HG02852 (cell line): ENCODE data around the gene ASB2.

Source experiments
- ATAC-seq: cut with Tn5 transposase; IDR thresholded peaks from one replicate; pipeline ENCODE4 v1.9.1; 2021; ENCODE audit warnings: mild to moderate bottlenecking, moderate library complexity; ENCODE audit not compliant: unreplicated experiment

The ASB2 gene

DNA sequence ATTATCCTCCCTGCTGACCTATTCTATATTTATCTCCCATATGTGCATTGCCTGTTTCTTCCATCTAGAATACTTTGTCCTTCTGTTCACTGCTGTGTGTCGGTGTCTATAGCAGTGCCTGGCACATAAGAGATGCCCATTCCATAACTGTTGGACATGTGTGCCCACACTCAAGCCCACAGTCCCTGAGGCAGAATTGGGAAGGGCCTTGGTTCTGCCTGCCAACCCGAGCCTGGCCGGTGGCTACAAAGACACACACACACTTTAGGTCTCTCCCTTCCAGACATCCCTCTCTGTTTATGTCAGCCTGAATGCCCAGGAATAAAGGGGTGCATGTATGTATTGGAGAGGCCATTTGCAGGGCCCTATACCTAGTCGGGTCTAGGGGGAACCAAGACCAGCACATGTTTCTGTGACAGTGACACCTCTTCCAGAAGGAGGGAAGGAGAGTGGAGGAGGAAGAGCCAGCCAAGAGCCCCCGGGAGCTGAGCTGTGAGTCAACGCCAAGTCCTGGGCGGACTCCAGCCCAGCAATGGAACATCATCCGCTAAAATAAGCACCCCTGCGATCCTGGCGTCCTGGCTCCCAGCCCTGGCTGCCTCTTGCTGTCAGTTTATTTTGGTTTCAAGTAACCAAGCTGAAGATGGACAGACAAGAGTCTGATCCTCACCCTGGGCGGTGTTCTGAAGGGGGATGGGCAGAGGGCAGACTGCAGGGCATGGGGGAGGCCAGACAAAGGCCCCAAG is 4.3 kb upstream of the ASB2 start:
- ATAC-seq = no peak

DNA sequence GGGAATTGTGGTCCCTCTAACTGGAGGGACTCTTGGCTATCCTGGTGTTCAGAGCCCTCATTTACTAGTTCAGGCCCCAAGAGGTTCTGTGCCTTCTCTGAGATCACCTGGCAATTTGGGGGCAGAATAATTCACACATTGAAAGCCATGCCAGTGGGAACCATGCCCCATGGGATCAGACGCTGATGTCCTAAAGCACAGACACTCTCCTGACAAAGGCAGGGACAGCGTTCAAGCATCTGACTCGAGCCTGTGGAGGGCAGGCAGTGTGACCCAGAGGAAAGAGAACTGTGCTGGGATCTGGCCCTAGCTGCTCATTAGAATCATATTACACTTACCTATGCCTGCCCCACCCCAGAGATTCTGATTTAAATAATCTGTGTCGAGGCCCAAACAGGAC is 2.4 kb upstream of the ASB2 start:
- no peak for ATAC-seq

DNA sequence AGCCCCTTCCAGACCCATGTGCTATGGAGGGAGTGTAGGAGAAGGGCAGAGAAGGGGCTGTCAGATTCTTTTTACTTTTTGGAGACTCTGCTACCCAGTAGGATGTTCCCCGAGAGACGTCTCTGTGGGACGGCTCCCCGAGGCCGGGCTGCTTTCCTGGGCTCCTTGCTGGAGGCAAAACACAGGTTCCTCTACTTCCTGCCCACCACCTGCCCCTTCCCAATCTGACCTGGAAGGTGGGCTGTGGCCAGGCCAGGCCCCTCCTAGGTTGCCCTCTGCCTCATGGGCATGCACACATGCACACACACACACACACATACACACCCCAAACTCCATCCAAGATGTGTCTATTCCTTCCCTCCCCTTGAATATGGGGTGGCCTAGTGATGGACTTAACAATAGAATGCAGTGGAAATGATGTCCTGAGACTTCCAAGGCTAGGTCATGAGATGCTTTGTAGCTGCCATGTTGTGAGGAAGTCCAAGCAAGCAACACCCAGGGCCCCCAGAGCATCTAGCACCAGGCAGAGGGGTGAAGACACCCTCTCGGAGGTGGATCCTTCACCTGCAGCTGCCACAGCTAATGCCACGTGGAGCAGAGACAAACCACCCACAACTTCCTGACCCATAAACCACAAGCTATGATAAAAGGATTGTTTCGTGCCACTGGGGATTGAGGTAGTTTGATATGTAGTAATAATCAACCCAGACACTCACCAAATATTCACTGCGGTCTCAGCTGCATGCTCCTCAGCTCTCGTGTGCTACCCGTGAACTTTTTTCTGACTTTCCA is 1.6 kb upstream of the ASB2 start:
- ATAC-seq = peak; percentile 26

DNA sequence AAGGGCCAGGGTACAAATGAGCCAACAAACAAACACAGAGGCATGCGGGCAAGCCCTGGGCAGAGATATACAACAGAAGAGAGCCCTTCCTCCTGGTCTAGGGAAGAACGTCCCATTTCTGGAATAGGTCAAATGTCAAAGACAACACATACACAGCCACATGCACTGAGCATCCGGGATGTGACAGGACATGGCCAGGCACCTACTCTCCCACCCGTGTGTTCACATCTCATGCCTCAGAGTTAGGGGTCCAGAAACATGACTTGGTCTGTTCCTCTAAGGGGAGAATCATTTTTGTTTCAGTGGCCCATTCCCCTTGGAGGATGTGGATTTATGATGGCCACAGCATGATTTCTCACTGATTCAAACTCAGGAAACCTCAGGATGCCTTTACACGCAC is 801 bp upstream of the ASB2 start:
- no peak for ATAC-seq

DNA sequence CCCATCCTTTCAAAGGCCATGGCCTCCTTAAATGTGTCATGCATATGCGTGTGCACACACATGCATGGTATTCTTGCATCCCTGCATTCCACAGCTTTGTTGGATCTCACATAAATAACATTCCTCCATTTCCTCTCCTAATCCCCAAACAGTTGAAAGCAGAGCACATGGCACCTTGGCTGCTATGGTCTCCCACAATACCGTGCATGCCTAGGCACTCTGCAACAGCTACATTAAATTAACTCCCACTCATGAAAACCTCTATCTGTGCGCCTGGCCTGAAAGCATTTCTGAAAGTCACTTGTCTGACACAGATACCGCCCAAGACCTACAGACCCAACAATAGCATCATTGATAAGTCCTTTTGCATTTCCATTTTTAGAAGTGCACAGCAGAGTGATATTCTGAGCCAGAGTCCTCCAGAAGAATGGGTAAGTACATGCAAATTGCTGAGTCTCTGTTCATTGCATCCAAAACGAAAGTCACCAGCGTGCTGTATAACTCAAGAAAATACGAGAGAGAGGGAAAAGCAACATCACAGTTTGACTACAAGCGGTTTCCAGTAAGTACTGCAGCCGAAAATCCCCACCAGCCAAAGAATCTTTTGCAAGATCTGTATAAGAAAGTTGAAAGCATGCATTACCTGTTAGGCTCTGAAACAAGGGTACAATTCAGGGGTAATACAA is 436 bp downstream of the ASB2 start:
- ATAC-seq = peak; percentile 67

DNA sequence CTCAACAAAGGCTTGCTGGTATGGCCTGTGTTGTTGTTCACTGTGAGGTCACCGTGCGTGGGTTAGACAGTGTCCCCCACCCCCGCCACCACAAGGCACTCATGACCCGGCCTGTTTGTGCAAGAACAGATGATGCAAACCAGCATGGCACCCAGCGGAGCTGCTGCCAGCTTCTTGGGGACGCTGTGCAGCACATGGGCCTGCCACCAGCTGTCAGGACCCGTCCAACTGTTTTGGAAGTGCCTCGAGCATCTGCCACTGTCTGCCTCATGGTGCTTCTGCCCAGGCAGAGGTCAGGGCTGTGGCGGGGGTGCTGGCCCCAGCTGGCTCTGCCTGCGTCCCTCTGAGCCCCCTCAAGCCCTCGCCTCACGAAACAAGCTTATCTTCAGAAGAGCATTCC is 1.5 kb downstream of the ASB2 start:
- ATAC-seq = no peak

DNA sequence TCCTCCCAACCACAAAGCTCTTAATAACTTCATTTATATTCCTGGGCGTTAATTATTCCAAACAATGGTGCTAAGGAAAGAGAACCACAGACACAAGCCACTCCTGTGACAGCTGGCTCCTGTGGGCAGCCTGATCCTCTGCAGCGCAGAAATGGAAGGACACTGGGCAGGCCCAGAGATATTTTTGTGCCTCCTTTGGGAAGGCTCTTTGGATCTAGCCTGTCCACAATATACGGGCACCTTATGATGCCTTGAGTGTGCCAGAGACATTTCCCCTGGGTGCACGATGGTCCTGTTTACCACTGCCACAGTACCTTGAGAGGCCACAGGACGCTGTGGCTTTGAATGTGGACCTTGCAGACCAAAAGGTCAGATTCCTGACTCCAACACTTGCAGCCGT is 2.1 kb downstream of the ASB2 start:
- no peak for ATAC-seq

DNA sequence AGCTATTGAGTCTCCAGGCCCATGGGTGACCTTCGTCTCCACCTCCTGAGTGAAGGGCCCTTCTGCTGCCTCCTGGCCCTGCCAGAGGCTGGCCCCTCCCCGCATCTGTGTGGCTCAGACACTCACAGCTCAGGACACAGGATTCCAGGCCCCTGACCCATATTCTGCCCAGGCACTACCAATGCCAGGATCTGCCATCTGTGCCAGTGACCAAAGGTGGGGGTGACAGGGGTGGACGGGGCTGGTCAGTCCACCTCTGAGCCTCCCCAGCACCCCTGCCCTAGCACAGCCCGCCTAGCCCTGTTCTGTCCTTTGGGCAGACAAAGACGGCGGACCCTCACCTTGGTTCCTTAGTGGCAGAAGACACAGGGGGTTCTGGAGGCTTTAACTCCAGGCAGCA is 2.8 kb downstream of the ASB2 start:
- ATAC-seq = no peak

DNA sequence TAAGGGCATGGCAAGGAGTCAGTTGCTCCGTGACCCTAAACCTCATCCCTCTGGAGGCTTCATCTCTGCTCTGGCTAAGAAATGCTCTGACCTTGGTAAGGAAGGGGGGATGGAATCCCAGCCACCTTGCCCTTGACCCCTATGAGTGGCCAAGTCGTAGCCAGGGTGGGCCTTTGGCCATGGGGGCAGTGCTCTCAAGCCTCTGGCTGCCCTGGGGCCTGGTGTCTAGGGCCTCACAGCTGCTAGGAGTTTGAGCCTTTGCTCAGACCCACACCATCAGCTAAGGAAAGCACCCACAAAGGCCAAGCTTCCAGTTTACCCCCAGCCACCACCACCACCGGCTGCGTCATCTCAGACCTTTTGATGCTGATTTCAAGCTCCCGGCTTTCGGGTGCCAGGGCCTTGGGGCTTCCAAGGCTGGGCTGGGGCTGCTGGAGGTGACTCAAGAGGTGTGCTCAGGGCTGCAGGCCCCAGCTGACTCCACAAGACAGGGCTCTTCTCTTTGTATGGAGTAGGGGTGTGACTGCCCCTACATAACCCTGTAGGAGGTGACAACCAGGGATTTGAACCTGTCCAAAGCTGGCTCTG is 3.7 kb downstream of the ASB2 start:
- no peak for ATAC-seq

DNA sequence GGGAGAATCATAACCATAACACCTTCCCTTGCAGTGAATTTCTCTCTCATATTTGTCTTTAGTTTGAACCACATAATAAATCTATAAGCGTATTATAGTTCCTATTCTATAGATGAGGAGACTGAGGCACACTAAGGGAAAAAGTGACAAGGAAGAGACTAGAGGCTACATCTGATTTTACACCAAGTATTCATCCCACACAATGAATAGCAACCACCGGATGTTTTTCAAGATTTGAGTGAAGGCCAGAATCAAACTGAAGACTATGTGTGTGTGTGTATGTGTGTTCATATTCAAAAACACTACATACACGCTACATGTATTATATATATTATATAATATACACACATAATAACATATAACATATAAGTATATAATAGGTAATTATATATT is 4.7 kb downstream of the ASB2 start:
- no peak for ATAC-seq

DNA sequence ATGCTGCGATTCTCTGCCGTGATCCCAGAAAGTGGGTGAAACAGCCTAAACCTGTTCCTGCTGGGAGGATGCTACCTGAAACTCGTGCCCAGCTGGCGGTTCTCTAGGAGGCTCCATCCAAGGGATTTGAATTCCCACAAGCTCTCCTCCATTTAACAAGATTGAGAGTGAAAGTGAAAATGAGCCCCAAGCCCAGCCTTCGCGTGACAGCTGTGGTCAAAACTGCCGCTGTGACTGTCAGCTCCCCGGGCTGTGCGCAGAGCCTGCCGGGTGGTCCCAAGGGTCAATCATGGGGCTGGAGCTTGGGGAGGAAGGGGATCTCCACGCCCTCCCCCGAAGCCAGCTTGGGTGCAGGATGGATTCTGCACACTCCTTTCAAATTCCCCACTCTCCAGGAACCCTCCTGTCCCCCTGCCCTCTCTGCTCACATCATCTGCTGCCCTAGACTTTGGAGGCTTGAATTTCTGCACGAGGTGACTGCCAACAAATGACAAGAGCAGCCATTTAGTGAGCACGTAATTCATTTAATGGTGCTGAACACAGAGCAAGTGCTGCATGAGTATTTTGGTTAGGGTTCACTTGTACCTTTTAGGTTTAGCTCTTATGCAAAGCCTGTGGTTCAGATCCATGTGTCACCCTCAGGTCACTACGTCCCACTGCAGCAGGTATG is 5.3 kb downstream of the ASB2 start:
- ATAC-seq = peak; percentile 35

DNA sequence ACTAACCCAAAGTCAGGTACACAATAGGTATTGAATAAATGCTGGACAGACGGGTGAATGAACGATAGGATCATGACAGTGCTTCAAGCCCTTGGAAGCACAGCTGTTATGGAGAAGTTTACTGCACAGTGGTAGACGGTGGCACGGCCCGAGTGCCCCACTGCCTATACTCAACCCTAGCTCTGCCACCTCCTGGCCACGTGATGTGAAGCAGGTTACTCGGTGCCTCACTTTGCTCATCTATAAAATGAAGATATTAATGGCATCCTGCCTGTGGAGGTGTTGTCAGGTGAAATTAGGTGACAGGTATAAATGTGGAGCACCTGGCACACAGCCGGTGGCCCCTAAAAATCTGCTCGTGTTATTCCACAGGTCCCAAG is 5.8 kb downstream of the ASB2 start:
- ATAC-seq = no peak

DNA sequence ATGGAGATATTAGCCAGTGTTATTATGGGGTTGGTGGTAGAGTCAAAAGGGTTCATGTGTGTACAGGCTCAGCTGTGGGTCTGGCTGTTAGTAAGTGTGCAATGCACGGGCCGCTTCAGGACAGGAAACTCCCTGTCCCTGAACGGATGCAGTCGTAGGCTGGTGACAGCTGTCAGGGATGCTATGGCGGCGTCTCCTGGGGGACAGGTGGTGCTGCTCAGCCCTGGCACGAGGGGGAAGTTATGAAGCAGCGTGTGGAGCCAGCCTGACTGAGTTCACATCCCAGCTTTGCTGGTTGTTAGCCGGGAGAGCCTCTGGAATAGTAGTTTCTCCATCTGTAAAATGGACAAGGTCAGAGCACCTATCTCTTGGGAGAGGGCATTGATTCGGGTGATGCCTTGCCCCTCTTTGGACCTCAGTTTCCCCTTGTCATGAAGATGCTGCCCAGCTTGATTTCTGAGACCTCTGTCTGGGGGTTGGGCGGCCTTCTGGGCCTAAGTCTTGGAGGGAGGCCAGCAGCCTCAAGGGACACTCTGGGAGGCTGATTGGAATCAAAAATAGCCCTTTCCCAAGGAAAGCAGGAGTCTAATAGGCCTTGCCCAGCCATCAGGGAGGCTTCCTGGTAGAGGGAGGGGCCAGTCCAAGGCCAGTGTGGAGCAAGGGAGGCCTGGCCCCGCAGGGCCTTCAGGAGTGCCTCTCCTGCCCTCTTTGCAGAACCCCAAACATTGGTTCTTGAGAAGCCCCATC is 7.1 kb downstream of the ASB2 start:
- no peak for ATAC-seq

DNA sequence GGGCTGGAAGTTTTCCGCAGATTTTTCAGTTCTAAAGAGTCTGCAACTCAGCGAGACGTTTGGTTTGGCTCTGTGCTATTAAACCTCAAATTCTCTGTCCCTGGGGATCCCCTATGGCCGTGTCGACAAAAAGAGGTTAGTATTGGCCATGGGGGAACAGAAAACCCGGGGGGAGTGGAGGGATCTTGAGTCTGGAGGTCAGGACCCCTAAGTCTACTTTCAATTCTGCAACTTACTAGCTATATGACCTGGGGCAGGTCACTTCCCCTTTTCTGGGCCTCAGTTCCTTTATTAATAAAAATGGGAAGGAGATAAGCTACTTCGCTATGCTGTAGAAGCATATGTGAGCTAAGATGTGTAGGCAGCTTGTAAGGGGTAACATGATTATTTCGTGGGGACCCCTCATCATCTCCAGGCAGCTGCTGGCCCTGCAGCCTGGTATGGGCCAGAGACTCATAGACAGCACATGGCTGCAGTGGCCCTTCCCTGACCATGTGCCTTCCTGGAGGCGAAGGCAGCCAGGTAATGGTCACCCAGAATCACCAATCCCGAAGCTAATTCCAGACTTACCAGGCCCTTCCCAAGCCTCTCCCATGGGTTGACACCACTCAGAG is 8.6 kb downstream of the ASB2 start:
- ATAC-seq = peak; percentile 36

DNA sequence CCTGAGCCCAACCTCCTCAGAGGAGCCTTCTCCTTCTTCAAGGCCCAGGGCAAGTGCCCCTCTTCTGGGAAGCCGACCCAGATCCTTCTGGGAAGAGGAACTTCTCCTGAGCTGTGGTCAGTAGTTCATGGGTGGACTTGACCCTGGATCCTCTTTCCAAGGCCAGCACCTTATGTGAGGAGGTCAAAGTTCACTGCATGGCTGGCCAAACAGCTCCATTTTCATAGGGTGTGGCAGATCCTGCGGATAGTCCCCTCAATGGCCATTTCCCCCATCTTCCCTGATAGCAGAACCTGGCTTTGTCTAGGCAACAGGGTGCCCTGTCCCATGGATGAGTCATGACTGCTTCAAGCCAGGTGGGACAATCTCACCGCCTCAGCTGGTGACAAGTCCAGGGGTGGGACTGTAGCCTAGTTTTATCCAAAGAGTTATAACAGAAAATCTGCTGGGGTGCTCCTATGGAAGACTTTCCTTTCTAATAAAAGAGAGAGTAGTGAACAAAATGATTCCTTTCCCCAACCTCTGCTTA is 10.4 kb downstream of the ASB2 start:
- no peak for ATAC-seq

DNA sequence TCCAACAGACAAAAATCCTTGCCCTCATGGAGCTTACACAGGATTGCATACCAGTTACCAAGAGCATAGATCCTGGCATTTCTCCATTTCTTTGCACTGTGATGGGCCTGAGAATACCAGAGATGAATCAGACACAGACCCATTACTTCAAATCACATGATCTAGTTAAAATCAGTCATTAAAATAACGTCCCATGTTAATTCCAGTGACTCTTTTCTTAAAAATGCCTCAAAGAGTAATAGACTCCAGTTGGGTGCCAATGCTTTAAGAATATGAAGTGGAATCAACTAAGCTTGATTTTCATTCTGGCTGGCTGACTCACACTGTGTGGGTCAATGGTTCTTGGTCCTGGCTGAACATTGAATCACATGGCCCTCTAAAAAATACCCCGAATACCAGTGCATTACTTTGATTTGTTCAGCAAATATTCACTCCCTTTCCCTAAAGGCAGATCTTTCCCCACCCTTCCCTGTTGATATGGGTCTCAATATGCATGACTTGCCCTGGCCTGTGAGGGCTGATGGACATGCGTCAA is 11.0 kb downstream of the ASB2 start:
- ATAC-seq = no peak

DNA sequence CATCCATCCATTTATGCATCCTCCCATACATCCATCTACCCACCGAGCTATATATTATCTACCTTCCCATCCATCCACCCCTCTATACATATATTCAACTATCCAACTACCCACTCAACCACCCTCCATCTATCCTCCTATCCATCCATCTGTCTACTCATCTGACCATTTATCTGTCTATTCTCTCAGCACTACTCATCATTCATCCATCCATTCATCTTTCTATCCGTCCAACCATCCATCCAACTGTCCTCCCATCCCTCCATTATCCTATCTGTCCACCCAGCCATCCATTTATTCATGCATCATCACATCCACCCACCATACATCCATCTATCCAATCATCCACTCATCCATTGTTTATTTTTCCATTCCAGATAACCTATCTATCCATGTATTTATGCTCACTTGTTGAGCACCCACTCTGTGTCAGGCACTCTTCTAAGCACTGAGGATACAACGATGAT is 11.5 kb downstream of the ASB2 start:
- ATAC-seq = no peak

DNA sequence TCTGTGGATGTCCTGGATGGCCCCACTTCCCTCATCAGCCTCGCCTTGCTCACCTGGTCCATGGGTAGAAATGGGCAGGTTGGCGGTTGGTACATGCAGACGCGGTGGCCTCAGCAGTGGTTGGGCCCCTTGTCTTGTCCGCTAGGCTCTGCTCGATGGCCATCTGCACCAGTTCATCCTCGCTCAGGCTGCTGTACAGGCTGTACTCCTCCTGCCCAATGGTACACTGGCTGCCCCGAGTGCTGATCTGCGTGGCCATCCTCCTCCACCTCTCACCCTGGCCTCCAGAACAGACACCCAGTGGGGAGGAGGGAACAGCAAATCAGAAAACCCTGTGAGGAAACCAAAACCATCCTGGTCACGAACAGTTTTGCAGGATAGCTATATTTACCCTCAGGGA is 12.1 kb downstream of the ASB2 start:
- ATAC-seq = no peak

DNA sequence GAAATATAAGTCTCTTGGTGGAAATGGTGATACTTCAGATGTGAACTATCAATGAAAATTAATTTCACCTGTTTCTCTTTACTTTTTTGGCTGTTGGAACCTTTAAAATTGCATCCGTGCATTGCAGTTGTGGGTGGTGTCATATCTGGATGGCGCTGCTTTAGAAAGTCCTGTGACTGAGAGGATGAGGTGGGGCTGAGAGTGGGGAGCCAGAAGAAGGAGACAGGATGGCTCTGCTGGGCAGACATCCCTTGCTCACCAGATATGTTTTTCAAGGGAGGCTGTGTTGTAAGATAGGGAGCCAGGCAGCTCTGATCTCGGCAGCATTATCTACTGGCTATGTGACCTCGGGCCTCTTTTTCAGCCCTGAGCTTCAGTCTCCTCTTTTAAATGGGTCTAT is 12.7 kb downstream of the ASB2 start:
- no peak for ATAC-seq
